Tibial nerve (tissue), 4 donors: ENCODE measurements around the gene TSR3. TPM values are rescaled to one million over a fixed set of nuclear protein-coding genes. Genes with fewer than 3 reads are reported as not detected.

Experiments
- DNase-seq, 2 donors: peaks; one replicate each; pipeline ENCODE4 v3.0.0-alpha.2; 2019; ENCODE audit warnings: low spot score in 2 of 2
- H3K27ac ChIP-seq, 4 donors: fragments of 200-600 bp; sonication (generic) in 3 of 4; one replicate each; pipeline ENCODE4 v1.5.1; 2017 to 2019; ENCODE audit warnings: mild to moderate bottlenecking in 1 of 4
- H3K27me3 ChIP-seq, 2 donors: fragments of 200-600 bp; sonication (generic) in 1 of 2; one replicate each; pipeline versions ENCODE4 v1.5.1 to v1.6.0; 2017 to 2019
- H3K36me3 ChIP-seq, 3 donors: fragments of 200-600 bp; sonication (generic); one replicate each; pipeline ENCODE4 v1.5.1; 2018 to 2019
- H3K4me1 ChIP-seq, 4 donors: fragments of 200-600 bp; sonication (generic) in 3 of 4; one replicate each; pipeline ENCODE4 v1.5.1; 2017 to 2019
- H3K4me3 ChIP-seq, 4 donors: fragments of 200-600 bp; sonication (generic) in 3 of 4; one replicate each; pipeline ENCODE4 v1.5.1; 2017 to 2019; ENCODE audit warnings: mild to moderate bottlenecking in 1 of 4, moderate library complexity in 1 of 4
- H3K9me3 ChIP-seq, 4 donors: fragments of 200-600 bp; sonication (generic) in 3 of 4; one replicate each; pipeline ENCODE4 v1.5.1; 2017 to 2019
- EP300 ChIP-seq, 2 donors: sonication (generic); formaldehyde crosslinking; IDR thresholded peaks; one replicate each; pipeline ENCODE4 v1.6.1; 2017; ENCODE audit warnings: antibody characterized with exemption in 2 of 2, mild to moderate bottlenecking in 1 of 2
- POLR2A ChIP-seq, 2 donors: fragments of 450-650 bp; IDR thresholded peaks; one replicate each; pipeline ENCODE4 v1.6.1; 2017; ENCODE audit warnings: antibody characterized with exemption in 2 of 2, mild to moderate bottlenecking in 2 of 2, moderate library complexity in 2 of 2
- WGBS, 2 donors: methylation state at CpG; one replicate each; pipeline ENCODE4 v1.1.5; 2018; 5-methylcytosine and 5-hydroxymethylcytosine counted together
- total RNA-seq, 4 donors: library from RNA; depleted of rRNA; stranded (reverse); fragments of >200 nt; gene quantifications; one replicate each; pipeline ENCODE4 v1.1.0, GENCODE V29; 2016
- TF ChIP-seq, protein P1 (sequence below), 5 experiments: fragments of 200-600 bp in 3 of 5; fragments of 450-650 bp in 2 of 5; sonication (generic) in 3 of 5; IDR thresholded peaks; one replicate each; pipeline ENCODE4 v1.5.1; 2016 to 2019; ENCODE audit warnings: antibody characterized with exemption in 5 of 5, mild to moderate bottlenecking in 3 of 5, moderate library complexity in 2 of 5

The TSR3 gene
- total RNA-seq, 4 donors from 2014 or later, result 72.2 to 122 (median 108) TPM

DNA sequence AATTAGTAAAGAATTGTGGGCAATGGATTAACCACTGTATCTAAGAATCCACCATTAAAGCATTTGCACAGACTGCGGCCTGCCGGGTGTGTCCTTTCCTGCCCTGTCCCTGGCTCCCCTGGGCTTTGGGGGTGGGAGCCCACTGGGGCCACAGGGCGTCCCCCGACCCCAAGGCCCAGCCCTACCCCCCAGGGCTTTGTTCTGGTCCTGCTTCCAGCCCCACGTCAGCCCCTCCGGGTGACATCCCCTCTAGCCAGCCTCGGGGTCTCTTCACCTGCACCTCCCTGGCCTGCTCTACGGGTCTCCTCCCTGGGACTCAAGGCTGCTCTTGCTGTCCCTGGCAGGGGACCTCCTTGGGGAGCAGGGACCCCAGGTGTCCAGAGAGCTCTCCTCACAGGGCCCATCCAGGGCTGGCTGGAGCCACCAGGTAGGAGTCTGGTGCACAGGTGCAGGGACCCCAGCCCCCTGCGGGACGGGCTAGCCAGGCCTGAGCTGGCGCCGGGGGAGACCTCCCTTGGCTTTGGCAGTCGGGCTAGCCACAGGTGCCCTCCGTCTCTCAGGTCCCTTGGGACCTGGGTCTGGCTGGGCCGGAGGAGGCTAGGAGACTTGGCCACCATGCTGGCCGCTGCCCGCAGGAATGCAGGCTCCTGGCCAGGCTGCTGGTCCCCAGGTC lies 24.6 kb downstream of the TSR3 start:
- Histone ChIP-seq H3K27me3 (peaks cover 0 to 22% of the 10 kb centered on the region in 2 donors), H3K36me3 (peaks cover 0 to 63% (median 7%) of the 10 kb centered on the region in 3 donors), H3K27ac (no peak overlapping the region), H3K9me3 (peaks cover 0 to 10% (median 0%) of the 10 kb centered on the region in 4 donors), H3K4me3 (no peak overlapping the region), H3K4me1 (peaks cover 0 to 19% (median 13%) of the 10 kb centered on the region in 4 donors)
- 75 to 91% methylated on average over 12 to 15 of the region's 17 CpGs for WGBS, 2 donors
- DNase-seq, result no peak
- TF ChIP-seq EP300 (IDR thresholded peaks at IDR 0.05) (no peak), POLR2A (IDR thresholded peaks at IDR 0.05) (no peak)

DNA sequence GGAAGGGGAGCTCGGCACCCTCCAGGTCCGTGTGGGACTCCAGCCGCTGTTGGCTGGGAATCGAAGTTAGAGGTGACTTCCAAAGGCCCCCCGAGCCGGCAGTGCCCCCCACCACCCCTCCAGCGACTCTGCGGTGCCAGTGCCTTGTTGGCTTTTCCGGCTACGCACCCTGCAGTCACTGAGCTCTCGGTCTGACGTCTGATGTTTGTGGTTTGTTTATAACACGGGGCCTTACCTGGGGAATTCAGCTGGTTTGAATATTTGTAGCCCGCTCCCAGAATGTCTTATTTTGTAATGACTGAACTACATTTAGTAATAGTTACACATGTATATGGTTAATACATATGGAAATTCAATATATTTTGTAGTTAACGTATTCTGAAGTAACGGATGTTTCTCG lies 25.3 kb downstream of the TSR3 start:
- peaks cover 0 to 70% (median 7%) of the 10 kb centered on the region in 3 donors for H3K36me3 ChIP-seq
- peaks cover 0 to 10% (median 0%) of the 10 kb centered on the region in 4 donors for H3K9me3 ChIP-seq
- no peak overlapping the region for H3K27ac ChIP-seq
- H3K4me3 ChIP-seq, result no peak overlapping the region
- H3K27me3 ChIP-seq, result peaks cover 0 to 15% of the 10 kb centered on the region in 2 donors
- TF ChIP-seq POLR2A (IDR thresholded peaks at IDR 0.05) (no peak), EP300 (IDR thresholded peaks at IDR 0.05) (no peak)
- TF ChIP-seq, protein P1, sequence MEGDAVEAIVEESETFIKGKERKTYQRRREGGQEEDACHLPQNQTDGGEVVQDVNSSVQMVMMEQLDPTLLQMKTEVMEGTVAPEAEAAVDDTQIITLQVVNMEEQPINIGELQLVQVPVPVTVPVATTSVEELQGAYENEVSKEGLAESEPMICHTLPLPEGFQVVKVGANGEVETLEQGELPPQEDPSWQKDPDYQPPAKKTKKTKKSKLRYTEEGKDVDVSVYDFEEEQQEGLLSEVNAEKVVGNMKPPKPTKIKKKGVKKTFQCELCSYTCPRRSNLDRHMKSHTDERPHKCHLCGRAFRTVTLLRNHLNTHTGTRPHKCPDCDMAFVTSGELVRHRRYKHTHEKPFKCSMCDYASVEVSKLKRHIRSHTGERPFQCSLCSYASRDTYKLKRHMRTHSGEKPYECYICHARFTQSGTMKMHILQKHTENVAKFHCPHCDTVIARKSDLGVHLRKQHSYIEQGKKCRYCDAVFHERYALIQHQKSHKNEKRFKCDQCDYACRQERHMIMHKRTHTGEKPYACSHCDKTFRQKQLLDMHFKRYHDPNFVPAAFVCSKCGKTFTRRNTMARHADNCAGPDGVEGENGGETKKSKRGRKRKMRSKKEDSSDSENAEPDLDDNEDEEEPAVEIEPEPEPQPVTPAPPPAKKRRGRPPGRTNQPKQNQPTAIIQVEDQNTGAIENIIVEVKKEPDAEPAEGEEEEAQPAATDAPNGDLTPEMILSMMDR (IDR thresholded peaks at IDR 0.05), result no peak
- WGBS, 2 donors, result 73 to 78% methylated on average over 11 to 14 of the region's 17 CpGs
- DNase-seq, result no peak
- peaks cover 0 to 12% (median 6%) of the 10 kb centered on the region in 4 donors for H3K4me1 ChIP-seq

DNA sequence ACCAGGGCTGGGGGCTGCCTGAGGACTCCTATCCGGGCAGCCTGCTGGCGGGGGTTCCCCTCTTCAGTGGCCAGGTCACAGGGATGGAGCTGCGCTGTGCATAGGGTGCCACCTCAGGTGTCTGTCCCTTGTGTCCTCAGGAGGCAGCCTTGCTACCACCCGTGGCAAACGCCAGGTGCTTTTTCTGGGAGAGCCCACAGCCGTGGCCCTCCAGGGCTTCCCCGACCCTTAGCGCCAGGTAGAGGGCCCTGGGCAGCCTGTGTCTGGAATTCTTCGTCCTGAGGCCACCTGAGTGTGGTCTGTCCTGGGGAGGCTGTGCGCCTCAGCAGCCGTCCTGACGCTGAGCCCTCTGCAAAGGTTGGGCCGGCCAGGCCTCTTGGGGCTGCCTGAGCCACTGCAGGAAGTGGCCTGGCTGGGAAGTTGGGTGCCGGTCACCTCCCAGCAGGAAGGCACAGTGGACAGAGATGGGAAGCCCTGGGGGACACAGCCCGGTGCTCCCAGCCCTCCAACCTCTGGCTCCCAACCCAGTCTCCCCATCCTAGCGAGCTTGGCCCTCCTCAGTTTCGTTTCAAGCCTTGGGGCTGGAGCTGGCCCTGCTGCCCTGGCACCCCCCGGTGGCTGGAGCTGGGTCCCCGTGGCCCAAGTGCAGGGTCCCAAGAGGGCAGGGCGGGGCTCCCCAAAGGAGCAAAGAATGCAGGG lies 25.9 kb downstream of the TSR3 start:
- no peak for DNase-seq
- H3K4me3 ChIP-seq, result no peak overlapping the region
- H3K4me1 ChIP-seq, result peaks cover 0 to 9% (median 3%) of the 10 kb centered on the region in 4 donors
- WGBS, 2 donors, result 55 to 63% methylated on average over 10 to 16 of the region's 20 CpGs
- peaks cover 0 to 10% (median 0%) of the 10 kb centered on the region in 4 donors for H3K9me3 ChIP-seq
- peaks cover 0 to 10% of the 10 kb centered on the region in 2 donors for H3K27me3 ChIP-seq
- H3K27ac ChIP-seq, result no peak overlapping the region
- H3K36me3 ChIP-seq, result peaks cover 1 to 76% (median 10%) of the 10 kb centered on the region in 3 donors
- TF ChIP-seq POLR2A (IDR thresholded peaks at IDR 0.05), result no peak
- TF ChIP-seq, protein P1 (IDR thresholded peaks at IDR 0.05), result no peak
- no peak for TF ChIP-seq EP300 (IDR thresholded peaks at IDR 0.05)

DNA sequence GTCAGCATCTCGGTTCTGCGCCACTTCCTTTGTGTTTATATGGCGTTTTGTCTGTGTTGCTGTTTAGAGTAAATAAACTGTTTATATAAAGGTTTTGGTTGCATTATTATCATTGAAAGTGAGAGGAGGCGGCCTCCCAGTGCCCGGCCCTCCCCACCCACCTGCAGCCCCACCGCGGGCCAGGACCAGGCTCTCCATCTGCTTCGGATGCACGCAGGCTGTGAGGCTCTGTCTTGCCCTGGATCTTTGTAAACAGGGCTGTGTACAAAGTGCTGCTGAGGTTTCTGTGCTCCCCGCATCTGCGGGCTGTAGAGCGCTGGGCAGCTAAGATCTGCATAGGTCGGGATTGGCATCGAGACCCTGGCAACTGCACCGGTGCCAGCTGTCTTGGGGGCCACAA lies 26.4 kb downstream of the TSR3 start:
- DNase-seq, result no peak
- 85 to 90% methylated on average over 14 to 15 of the region's 15 CpGs for WGBS, 2 donors
- no peak overlapping the region for H3K27ac ChIP-seq
- H3K27me3 ChIP-seq, result peaks cover 0 to 4% of the 10 kb centered on the region in 2 donors
- H3K4me3 ChIP-seq, result no peak overlapping the region
- H3K36me3 ChIP-seq, result peaks cover 5 to 78% (median 16%) of the 10 kb centered on the region in 3 donors
- H3K9me3 ChIP-seq, result peaks cover 0 to 4% (median 0%) of the 10 kb centered on the region in 4 donors
- TF ChIP-seq, protein P1 (IDR thresholded peaks at IDR 0.05), result no peak
- TF ChIP-seq POLR2A (IDR thresholded peaks at IDR 0.05) (no peak), EP300 (IDR thresholded peaks at IDR 0.05) (no peak)
- peaks cover 0 to 9% (median 2%) of the 10 kb centered on the region in 4 donors for H3K4me1 ChIP-seq

DNA sequence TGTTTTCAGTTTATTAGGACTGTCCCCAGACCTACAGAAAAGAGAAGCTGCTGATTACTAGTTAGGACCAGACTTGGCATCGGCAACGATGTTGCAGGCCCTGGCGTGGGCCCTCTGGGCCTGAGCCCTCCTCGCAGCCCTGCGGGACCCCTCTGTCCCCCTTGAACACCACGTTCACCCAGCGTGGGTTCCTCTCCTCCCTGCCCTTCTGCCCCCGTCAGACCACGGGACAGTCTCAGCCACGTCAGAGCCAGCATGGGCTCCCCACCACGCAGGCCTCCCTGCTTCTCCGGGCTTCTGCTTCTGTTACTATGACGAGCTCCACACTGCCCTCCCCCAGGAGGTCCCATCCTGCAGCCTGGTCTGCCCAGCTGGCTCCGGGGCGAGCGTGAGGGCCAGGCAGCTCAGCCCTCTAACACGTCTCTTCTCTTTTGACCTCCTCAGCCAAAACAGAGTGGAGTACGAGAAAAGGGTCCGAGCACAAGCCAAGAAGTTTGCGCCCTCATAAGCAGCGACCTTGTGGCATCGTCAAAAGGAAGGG lies 27.3 kb downstream of the TSR3 start:
- 84 to 86% methylated on average over 22 of the region's 22 CpGs for WGBS, 2 donors
- Histone ChIP-seq H3K4me1 (peaks cover 0 to 9% (median 2%) of the 10 kb centered on the region in 4 donors), H3K27ac (no peak overlapping the region), H3K27me3 (no peaks in the 10 kb centered on the region), H3K4me3 (no peak overlapping the region), H3K9me3 (no peaks in the 10 kb centered on the region), H3K36me3 (peaks cover 5 to 87% (median 25%) of the 10 kb centered on the region in 3 donors)
- DNase-seq, result no peak
- TF ChIP-seq EP300 (IDR thresholded peaks at IDR 0.05) (no peak), POLR2A (IDR thresholded peaks at IDR 0.05) (no peak)
- TF ChIP-seq, protein P1 (IDR thresholded peaks at IDR 0.05), result no peak
